ENCODE data around the gene SIPA1L3. TPM values are rescaled to one million over a fixed set of nuclear protein-coding genes. Genes with fewer than 3 reads are reported as not detected.

The SIPA1L3 gene
- polyA plus RNA-seq, 1 donor from 2014 or later, result 2.8 TPM

- H3K27ac ChIP-seq (ENCODE audit: low read length), result no peak overlapping the region
- H2AFZ ChIP-seq (ENCODE audit: low read depth, low read length), result no peak overlapping the region
- H3K36me3 ChIP-seq (ENCODE audit: insufficient read depth, low read length), result no peaks in the 10 kb centered on the region
- H3F3A ChIP-seq (ENCODE audit: insufficient read depth, low read length, poor library complexity, severe bottlenecking), result no peaks in the 10 kb centered on the region
- H3K9ac ChIP-seq (ENCODE audit: low read length), result no peak overlapping the region
- no peaks in the 10 kb centered on the region for H3K79me2 ChIP-seq (replicated peaks; ENCODE audit: insufficient read depth, low read length)
- H3K9me3 ChIP-seq (ENCODE audit: low read length), result no peaks in the 10 kb centered on the region
- H3K27me3 ChIP-seq (ENCODE audit: insufficient read depth, low read depth, low read length), result no peaks in the 10 kb centered on the region
- H3K9me2 ChIP-seq (ENCODE audit: insufficient read depth, low read length), result no peaks in the 10 kb centered on the region
- TF ChIP-seq SMC3 (conservative IDR thresholded peaks at IDR 0.05; ENCODE audit: poor library complexity) (no peak), EP300 (conservative IDR thresholded peaks at IDR 0.05; ENCODE audit: poor library complexity, severe bottlenecking) (no peak), RAD21 (conservative IDR thresholded peaks at IDR 0.05) (no peak), REST (IDR thresholded peaks at IDR 0.05; ENCODE audit: borderline replicate concordance) (no peak), EZH2 (IDR thresholded peaks at IDR 0.05; ENCODE audit: borderline replicate concordance, insufficient read depth, low read length, poor library complexity, severe bottlenecking) (no peak), CTCF (IDR thresholded peaks at IDR 0.05; ENCODE audit: poor library complexity, severe bottlenecking) (no peak), POLR2AphosphoS5 (IDR thresholded peaks at IDR 0.05) (no peak), MXI1 (conservative IDR thresholded peaks at IDR 0.05; ENCODE audit: poor library complexity, severe bottlenecking) (no peak), TAF1 (IDR thresholded peaks at IDR 0.05; ENCODE audit: low read depth) (no peak)
- no peak overlapping the region for H3K4me2 ChIP-seq (ENCODE audit: low read length)
- H3K4me3 ChIP-seq (ENCODE audit: low read length), result no peak overlapping the region
- H4K20me1 ChIP-seq (ENCODE audit: insufficient read depth), result no peaks in the 10 kb centered on the region
Measured at GRCh38 chr19:38130399-38130798, 223.4 kb downstream of the SIPA1L3 start.

GRCh38 chr19:38132781-38133180, 225.8 kb downstream of the SIPA1L3 start:
- H3K36me3 ChIP-seq (ENCODE audit: insufficient read depth, low read length), result no peaks in the 10 kb centered on the region
- no peaks in the 10 kb centered on the region for H3K9me2 ChIP-seq (ENCODE audit: insufficient read depth, low read length)
- no peak overlapping the region for H3K9ac ChIP-seq (ENCODE audit: low read length)
- no peak overlapping the region for H3K4me2 ChIP-seq (ENCODE audit: low read length)
- H3K79me2 ChIP-seq (replicated peaks; ENCODE audit: insufficient read depth, low read length), result no peaks in the 10 kb centered on the region
- no peaks in the 10 kb centered on the region for H3K9me3 ChIP-seq (ENCODE audit: low read length)
- no peak overlapping the region for H3K4me3 ChIP-seq (ENCODE audit: low read length)
- no peaks in the 10 kb centered on the region for H3K27me3 ChIP-seq (ENCODE audit: insufficient read depth, low read depth, low read length)
- no peaks in the 10 kb centered on the region for H3F3A ChIP-seq (ENCODE audit: insufficient read depth, low read length, poor library complexity, severe bottlenecking)
- TF ChIP-seq SMC3 (conservative IDR thresholded peaks at IDR 0.05; ENCODE audit: poor library complexity), result no peak
- no peak for TF ChIP-seq EP300 (conservative IDR thresholded peaks at IDR 0.05; ENCODE audit: poor library complexity, severe bottlenecking)
- TF ChIP-seq REST (IDR thresholded peaks at IDR 0.05; ENCODE audit: borderline replicate concordance), result no peak
- no peak for TF ChIP-seq CTCF (IDR thresholded peaks at IDR 0.05; ENCODE audit: poor library complexity, severe bottlenecking)
- TF ChIP-seq POLR2AphosphoS5 (IDR thresholded peaks at IDR 0.05), result no peak
- no peak for TF ChIP-seq MXI1 (conservative IDR thresholded peaks at IDR 0.05; ENCODE audit: poor library complexity, severe bottlenecking)
- TF ChIP-seq TAF1 (IDR thresholded peaks at IDR 0.05; ENCODE audit: low read depth), result no peak
- no peak for TF ChIP-seq RAD21 (conservative IDR thresholded peaks at IDR 0.05)
- TF ChIP-seq EZH2 (IDR thresholded peaks at IDR 0.05; ENCODE audit: borderline replicate concordance, insufficient read depth, low read length, poor library complexity, severe bottlenecking), result no peak
- peak overlapping the region; percentile 24 for H3K27ac ChIP-seq (ENCODE audit: low read length)
- H2AFZ ChIP-seq (ENCODE audit: low read depth, low read length), result no peak overlapping the region
- no peaks in the 10 kb centered on the region for H4K20me1 ChIP-seq (ENCODE audit: insufficient read depth)

Data from neural cell (in vitro differentiated cells).